Measurements from ENCODE around the gene TNFRSF6B.
A peak's percentile ranks its signal among the peaks of the same experiment; 100 is the strongest.
"Not testable (repeated sequence)": the region's sequence is repeated elsewhere in the genome, so short reads cannot be mapped to it uniquely, and the experiment has no call there.

TNFRSF6B gene

DNA sequence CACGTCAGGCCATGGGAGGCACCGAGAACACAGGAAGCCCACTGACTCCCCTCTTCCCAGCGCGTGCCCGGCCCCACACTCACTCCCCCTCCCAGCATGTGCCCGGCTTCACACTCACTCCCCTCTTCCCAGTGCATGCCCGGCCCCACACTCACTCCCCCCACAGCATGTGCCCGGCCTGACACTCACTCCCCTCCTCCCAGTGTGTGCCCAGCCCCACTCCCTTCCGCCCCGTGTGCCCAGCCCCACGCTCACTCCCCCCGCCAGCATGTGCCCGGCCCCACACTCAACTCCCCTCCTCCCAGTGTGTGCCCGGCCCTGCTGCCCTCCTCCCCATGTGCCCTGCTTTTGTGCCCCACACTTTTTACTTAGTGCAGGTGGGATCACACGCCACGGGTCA is 28.6 kb upstream of the TNFRSF6B start:
- Mint-ChIP-seq H3K4me3 (no peak overlapping the region), H3K9me3 (no peaks in the 10 kb centered on the region), H3K36me3 (ENCODE audit: low read depth) (peaks cover 95% of the 10 kb centered on the region), H3K4me1 (ENCODE audit: low read depth) (no peaks in the 10 kb centered on the region), H3K27me3 (no peaks in the 10 kb centered on the region), H3K27ac (no peak overlapping the region)
- intact Hi-C loops (cut with micrococcal nuclease), result no loop called here

DNA sequence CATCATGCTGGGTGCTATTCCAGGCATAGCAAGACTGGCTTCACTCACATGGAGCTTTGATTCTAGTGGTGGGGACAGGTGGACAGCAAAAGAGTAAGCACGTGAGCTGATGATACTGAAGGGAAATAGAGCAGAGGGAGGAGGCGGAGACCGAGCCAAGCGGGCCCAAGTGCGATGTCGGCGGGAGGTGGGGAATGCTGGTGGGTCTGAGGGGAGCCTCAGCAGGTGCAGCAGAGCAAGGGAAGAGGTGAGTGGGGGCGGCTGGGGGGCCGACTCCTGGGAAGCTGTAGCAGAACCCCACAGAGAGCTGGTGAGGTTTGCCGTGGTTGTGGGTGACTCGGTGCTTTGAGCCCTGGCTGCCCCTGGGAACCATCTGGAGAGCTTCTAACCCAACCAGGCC is 28.1 kb upstream of the TNFRSF6B start:
- peaks cover 95% of the 10 kb centered on the region for H3K36me3 Mint-ChIP-seq (ENCODE audit: low read depth)
- no peak overlapping the region for H3K27ac Mint-ChIP-seq
- H3K9me3 Mint-ChIP-seq, result no peaks in the 10 kb centered on the region
- intact Hi-C loops (cut with micrococcal nuclease), result no loop called here
- H3K27me3 Mint-ChIP-seq, result no peaks in the 10 kb centered on the region
- H3K4me3 Mint-ChIP-seq, result no peak overlapping the region
- no peaks in the 10 kb centered on the region for H3K4me1 Mint-ChIP-seq (ENCODE audit: low read depth)

DNA sequence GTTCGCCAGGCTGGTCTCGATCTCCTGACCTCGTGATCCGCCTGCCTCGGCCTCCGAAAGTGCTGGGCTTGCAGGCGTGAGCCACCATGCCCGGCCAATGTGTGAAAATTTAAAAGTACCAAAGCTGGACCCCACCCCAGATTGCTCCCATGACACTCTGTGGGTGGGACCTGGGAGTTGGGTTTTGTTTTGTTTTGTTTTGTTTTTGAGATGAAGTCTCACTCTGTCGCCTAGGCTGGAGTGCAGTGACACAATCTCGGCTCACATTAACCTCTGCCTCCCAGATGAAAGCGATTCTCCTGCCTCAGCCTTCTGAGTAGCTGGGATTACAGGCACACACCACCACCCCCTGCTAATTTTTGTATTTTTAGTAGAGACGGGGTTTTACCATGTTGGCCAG is 24.8 kb upstream of the TNFRSF6B start:
- H3K9me3 Mint-ChIP-seq; intact Hi-C loops (cut with micrococcal nuclease); H3K27ac Mint-ChIP-seq; H3K4me1 Mint-ChIP-seq (ENCODE audit: low read depth); H3K4me3 Mint-ChIP-seq; H3K27me3 Mint-ChIP-seq: not testable (repeated sequence)
- H3K36me3 Mint-ChIP-seq (ENCODE audit: low read depth), result peaks cover 95% of the 10 kb centered on the region

DNA sequence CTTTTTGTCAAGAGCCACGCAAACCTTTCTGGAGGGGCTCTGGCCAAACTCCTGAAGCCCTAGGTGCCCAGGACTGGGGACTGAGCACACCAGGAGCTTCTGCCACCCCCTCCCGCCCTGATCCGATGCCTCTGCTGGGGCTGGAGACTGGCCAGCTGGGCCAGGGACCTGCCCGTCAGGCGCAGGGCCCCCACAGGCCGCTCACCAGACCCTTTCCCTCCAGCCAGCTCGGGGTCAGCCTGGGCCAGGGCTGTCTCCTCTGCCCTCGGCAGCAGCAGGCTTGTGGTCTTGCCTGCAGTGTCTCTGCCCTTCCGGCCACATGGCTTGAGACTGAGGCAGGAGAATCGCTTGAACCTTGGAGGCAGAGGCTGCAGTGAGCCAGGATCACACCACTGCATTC is 23.8 kb upstream of the TNFRSF6B start:
- Mint-ChIP-seq H3K27me3 (no peaks in the 10 kb centered on the region), H3K4me1 (ENCODE audit: low read depth) (no peaks in the 10 kb centered on the region), H3K9me3 (no peaks in the 10 kb centered on the region), H3K27ac (no peak overlapping the region), H3K4me3 (no peak overlapping the region), H3K36me3 (ENCODE audit: low read depth) (peaks cover 95% of the 10 kb centered on the region)
- intact Hi-C loops (cut with micrococcal nuclease), result no loop called here

DNA sequence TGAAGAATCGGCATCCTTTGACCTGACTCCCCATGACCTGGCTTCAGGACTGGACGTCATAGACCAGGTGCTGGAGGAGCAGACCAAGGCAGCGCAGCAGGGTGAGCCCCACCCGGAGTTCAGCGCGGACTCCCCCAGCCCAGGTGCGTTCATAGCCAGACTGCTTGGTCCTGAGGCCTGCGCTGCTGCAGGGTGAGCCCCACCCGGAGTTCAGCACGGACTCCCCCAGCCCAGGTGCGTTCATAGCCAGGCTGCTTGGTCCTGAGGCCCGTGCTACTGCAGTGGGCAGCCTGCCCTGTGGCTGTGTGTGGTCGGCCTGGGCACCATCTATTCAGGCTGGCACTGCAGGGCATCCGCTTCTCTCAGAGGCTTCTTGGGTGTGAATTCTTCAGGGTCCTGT is 22.5 kb upstream of the TNFRSF6B start:
- intact Hi-C loops (cut with micrococcal nuclease), result no loop called here
- H3K4me1 Mint-ChIP-seq (ENCODE audit: low read depth), result no peaks in the 10 kb centered on the region
- H3K9me3 Mint-ChIP-seq, result no peaks in the 10 kb centered on the region
- H3K36me3 Mint-ChIP-seq (ENCODE audit: low read depth), result peaks cover 95% of the 10 kb centered on the region
- H3K27ac Mint-ChIP-seq, result no peak overlapping the region
- H3K4me3 Mint-ChIP-seq, result no peak overlapping the region
- no peaks in the 10 kb centered on the region for H3K27me3 Mint-ChIP-seq

DNA sequence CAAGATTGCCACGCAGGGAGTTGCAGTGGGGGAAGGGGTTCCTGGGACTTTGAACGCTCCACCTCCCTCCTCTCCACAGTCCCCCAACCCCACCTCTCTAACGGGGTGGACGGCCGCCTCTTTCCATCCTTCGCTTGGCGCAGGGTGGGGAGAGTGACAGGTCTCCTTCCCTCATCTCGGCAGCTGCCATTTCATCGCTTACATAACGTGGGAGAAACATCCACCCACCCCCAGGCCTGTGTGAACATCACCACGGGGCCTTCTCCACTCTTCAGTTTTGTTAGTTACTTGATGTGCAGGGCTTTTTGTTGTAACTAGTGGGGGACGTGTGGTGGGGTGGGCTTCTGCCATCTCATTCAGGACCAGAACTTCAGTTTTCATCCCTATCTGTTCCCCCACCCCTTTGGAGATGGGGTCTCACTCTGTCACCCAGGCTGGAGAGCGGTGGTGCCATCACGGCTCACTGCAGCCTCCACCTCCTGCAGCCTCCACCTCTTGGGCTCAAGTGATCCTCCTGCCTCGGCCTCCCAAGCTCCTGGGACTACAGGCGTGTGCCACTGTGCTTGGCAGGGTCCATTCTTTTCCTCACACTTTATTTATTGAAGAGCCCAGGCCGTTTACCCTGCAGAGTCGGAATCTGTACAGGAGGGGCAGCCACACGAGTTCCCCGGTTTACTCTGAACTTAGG is 20.6 kb upstream of the TNFRSF6B start:
- no peaks in the 10 kb centered on the region for H3K4me1 Mint-ChIP-seq (ENCODE audit: low read depth)
- H3K36me3 Mint-ChIP-seq (ENCODE audit: low read depth), result peaks cover 100% of the 10 kb centered on the region
- no peak overlapping the region for H3K4me3 Mint-ChIP-seq
- no peaks in the 10 kb centered on the region for H3K9me3 Mint-ChIP-seq
- H3K27ac Mint-ChIP-seq, result peak overlapping the region; percentile 17
- no peaks in the 10 kb centered on the region for H3K27me3 Mint-ChIP-seq
- intact Hi-C loops (cut with micrococcal nuclease), result no loop called here

DNA sequence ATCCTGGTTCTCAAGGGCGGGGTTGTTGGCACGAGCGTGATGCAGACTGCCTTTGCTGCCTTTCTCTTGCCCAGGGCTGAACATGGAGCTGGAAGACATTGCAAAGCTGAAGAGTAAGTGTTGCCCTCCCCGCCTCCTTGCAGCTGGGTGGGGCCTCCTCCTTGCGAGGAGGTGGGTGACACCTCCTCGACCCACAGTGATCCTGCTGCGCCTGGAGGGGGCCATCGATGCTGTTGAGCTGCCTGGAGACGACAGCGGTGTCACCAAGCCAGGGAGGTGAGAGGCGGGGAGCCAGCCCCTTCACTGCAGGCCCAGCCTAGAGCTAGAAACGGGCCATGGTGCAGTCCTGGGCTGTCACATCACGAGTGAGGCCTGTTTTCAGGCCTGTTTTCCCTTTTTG is 18.4 kb upstream of the TNFRSF6B start:
- Mint-ChIP-seq H3K4me3 (no peak overlapping the region), H3K36me3 (ENCODE audit: low read depth) (peaks cover 99% of the 10 kb centered on the region), H3K4me1 (ENCODE audit: low read depth) (peaks cover 10% of the 10 kb centered on the region), H3K27me3 (no peaks in the 10 kb centered on the region), H3K27ac (no peak overlapping the region), H3K9me3 (no peaks in the 10 kb centered on the region)
- intact Hi-C loops (cut with micrococcal nuclease), result no loop called here

DNA sequence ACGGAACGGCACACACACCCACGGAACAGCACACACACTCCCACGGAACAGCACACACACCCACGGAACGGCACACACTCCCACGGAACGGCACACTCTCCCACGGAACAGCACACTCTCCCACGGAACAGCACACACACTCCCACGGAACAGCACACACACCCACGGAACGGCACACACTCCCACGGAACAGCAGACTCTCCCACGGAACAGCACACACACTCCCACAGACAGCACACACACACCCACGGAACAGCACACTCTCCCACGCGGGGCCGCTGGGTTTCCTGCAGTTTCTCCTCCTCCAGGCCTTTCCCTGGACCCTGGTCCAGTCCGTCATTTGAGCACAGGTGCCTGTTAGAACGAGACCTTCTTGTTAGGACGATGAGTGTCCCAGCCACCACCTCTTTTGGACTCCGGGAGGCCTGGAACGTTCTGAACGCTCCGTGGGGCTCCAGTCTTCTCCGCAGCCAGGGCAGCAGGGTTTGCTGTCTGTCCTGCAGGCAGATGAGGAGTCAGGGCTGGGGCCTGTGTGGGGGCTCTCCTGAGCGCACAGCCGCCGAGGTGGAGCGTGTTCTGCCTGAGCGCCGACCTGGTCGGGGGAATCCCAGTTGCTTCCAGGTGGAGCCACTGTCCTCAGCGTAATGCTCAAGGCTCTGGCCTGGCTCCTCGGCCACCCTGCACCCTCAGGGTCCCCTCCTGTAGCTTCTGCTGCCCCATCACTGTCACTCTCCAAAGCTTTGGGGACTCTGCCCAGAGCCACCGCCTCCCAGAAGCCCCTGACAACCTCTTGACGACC is 17.6 kb upstream of the TNFRSF6B start:
- Mint-ChIP-seq H3K9me3 (no peaks in the 10 kb centered on the region), H3K4me3 (no peak overlapping the region), H3K36me3 (ENCODE audit: low read depth) (peaks cover 97% of the 10 kb centered on the region), H3K4me1 (ENCODE audit: low read depth) (peaks cover 18% of the 10 kb centered on the region), H3K27ac (peak overlapping the region; percentile 12), H3K27me3 (no peaks in the 10 kb centered on the region)
- intact Hi-C loops (cut with micrococcal nuclease), result no loop called here

DNA sequence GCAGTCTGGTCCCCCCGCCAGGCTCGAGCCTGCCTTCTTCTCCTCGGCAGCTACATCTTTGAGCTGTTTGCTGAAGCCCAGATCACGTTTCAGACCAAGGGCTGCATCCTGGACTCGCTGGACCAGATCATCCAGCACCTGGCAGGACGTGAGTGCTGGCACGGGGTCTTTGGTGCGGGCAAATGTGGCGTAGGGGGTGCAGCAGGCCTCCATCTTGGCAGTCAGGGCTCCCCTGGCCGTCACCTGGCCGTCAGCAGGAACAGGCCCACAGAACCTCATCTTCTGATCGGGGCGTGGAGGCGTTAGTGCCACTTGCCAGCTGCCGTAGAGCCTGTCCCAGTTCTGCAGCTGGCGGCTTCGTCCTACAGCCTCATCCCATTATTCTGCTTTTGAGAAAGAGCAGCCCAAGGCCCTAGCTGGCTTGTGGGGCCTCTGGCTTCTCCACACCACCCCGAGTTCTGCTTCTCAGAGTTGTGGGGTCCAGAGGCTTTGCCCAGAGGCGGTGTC is 16.6 kb upstream of the TNFRSF6B start:
- peaks cover 28% of the 10 kb centered on the region for H3K4me1 Mint-ChIP-seq (ENCODE audit: low read depth)
- H3K9me3 Mint-ChIP-seq, result no peaks in the 10 kb centered on the region
- H3K36me3 Mint-ChIP-seq (ENCODE audit: low read depth), result peaks cover 97% of the 10 kb centered on the region
- no peaks in the 10 kb centered on the region for H3K27me3 Mint-ChIP-seq
- H3K4me3 Mint-ChIP-seq, result no peak overlapping the region
- intact Hi-C loops (cut with micrococcal nuclease), result no loop called here
- peak overlapping the region; percentile 12 for H3K27ac Mint-ChIP-seq

DNA sequence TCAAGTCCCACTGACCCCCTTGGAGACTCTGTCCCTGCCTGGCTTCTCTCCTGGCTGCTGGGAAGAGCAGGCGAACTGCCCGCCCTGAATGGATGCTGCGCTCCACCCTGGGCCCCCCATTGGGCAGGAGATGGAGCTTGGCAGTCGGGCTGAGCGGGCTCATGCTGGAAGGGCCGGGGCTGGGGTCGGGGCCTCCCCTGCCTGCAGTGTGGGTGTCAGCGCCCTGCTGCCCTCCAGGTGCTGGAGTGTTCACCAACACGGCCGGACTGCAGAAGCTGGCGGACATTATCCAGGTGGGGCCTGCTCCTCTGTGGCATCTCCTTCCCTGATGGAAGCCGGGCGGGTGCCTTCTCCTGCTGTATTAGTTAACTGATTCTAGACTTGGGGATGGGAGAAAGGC is 16.0 kb upstream of the TNFRSF6B start:
- H3K4me3 Mint-ChIP-seq, result no peak overlapping the region
- peaks cover 34% of the 10 kb centered on the region for H3K4me1 Mint-ChIP-seq (ENCODE audit: low read depth)
- H3K9me3 Mint-ChIP-seq, result no peaks in the 10 kb centered on the region
- peaks cover 97% of the 10 kb centered on the region for H3K36me3 Mint-ChIP-seq (ENCODE audit: low read depth)
- no peaks in the 10 kb centered on the region for H3K27me3 Mint-ChIP-seq
- no peak overlapping the region for H3K27ac Mint-ChIP-seq
- intact Hi-C loops (cut with micrococcal nuclease), result no loop called here

DNA sequence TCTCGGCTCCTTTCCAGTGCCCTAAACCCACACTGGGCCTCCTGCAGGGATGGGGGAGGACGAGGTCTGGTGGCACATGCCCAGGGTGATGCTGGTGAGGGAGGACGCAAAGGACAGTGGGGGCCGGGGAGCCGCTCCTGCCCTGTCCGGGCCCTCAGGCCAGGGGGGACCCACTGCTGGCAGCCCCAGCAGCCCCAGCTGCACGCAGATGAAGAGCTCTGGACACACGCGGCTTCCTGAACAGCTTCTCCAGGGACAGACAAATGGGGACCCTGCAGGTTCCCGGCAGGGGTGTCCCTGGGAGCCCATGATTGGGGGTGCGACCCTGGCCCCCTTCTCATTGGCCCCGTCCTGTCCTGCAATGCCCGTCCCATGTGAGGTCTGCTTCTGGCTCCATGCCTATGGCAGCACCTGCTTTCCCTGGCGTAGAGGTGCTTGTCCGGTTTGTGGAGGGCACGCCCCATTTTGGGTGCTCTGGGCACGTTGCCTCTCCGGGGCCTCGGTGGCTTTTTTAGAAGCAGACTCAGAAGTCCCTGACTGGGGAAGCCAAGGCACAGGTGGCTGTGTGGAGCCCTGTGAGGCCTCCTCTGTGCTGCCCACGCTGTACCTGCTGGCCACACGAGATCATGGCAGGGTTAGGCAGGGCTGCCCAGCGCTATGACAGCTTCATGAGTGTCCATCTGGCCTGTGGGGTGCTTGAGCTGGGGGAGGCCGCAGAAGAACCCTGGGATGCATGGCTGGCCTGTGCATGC is 15.4 kb upstream of the TNFRSF6B start:
- H3K27me3 Mint-ChIP-seq, result no peaks in the 10 kb centered on the region
- no peak overlapping the region for H3K27ac Mint-ChIP-seq
- H3K4me1 Mint-ChIP-seq (ENCODE audit: low read depth), result peaks cover 40% of the 10 kb centered on the region
- intact Hi-C loops (cut with micrococcal nuclease), result no loop called here
- H3K36me3 Mint-ChIP-seq (ENCODE audit: low read depth), result peaks cover 97% of the 10 kb centered on the region
- H3K9me3 Mint-ChIP-seq, result no peaks in the 10 kb centered on the region
- no peak overlapping the region for H3K4me3 Mint-ChIP-seq

DNA sequence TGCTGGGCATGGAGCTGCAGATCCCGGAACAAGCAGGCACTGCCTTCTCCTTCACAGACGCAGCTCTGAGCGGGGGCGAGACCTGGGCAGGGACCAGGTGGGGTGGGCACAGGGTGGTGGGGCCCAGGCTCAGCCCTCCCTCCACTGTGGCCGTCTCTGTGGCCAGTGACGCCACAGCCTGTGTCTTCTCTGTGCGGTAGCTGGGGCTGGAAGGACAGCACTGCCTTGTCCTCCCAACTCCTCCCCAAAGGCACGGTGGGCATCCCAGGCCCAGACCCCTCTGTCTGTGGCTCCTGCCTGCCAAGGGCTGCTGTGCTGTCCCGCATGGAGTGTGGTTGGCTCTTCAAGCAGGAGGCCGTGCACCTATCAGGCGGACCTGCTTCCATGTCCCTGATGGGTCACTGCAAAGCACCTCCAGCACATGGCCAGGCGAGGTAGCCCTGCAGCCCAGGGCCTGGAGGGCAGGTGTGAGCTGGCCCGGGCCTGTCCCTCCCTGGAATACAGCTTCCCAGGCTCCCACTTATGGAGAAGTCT is 14.8 kb upstream of the TNFRSF6B start:
- Mint-ChIP-seq H3K36me3 (ENCODE audit: low read depth) (peaks cover 96% of the 10 kb centered on the region), H3K4me1 (ENCODE audit: low read depth) (peaks cover 47% of the 10 kb centered on the region), H3K27ac (peak overlapping the region; percentile 75), H3K4me3 (no peak overlapping the region), H3K27me3 (no peaks in the 10 kb centered on the region), H3K9me3 (no peaks in the 10 kb centered on the region)
- intact Hi-C loops (cut with micrococcal nuclease), result no loop called here

DNA sequence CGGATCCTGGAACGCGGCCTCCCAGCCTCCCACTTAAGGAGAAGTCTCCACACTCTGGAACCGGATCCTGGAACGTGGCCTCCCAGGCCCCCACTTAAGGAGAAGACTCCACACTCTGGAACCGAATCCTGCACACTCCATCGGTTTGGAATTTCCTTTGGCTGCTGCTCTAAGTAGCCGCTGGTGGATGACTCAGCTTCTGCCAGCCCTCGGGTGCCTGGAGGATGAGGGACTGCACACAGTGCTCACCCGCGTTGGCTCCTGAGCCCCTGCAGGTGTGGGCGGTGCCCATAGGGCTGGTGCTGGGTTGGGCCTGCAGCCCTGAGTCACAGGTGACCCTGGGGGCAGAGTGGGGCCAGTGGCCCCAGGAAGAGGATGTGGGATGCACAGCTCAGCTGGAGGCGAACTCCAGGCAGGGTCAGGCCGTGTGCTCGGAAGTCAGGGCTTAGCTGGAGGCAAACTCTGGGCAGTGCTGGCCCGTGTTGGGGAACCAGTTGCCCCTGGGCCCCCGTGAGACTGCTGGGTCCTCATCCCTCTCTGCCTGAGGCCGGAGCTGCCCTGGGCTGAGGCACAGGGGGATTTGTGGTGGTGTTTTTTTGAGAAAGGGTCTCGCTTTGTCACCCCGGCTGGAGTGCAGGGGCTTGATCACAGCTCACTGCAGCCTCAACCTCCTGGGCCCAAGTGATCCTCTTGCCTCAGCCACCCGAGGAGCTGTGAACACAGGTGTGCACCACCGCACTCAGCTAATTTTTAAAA is 13.9 kb upstream of the TNFRSF6B start:
- Mint-ChIP-seq H3K27ac (peak overlapping the region; percentile 75), H3K4me3 (no peak overlapping the region), H3K9me3 (no peaks in the 10 kb centered on the region), H3K4me1 (ENCODE audit: low read depth) (peaks cover 55% of the 10 kb centered on the region), H3K36me3 (ENCODE audit: low read depth) (peaks cover 87% of the 10 kb centered on the region), H3K27me3 (no peaks in the 10 kb centered on the region)
- intact Hi-C loops (cut with micrococcal nuclease), result no loop called here

Data from dendritic cell treated with granulocyte-macrophage colony-stimulating factor and Interleukin-4, amounts not matched to agents 40 ng/mL and 50 ng/mL, for 4 days (primary cell).